HG03342 (cell line): ENCODE data around the gene TMEM273.

Source experiments
- ATAC-seq: cut with Tn5 transposase; IDR thresholded peaks from one replicate; pipeline ENCODE4 v1.9.1; 2021; ENCODE audit warnings: mild to moderate bottlenecking, moderate library complexity; ENCODE audit not compliant: unreplicated experiment

Gene TMEM273

GRCh38 chr10:49187950-49188761, at the start of gene TMEM273:
Gene TMEM273, minus strand, starts transcription at chr10:49188391. Its CDS starts 55 bp downstream, at chr10:49188336.
- peak; percentile 79 for ATAC-seq

GRCh38 chr10:49237985-49238384, 49.8 kb upstream of the TMEM273 start:
- ATAC-seq, result no peak

- no peak for ATAC-seq
These were observed 47.2 kb upstream of the TMEM273 start for GRCh38 chr10:49235392-49235791.

- ATAC-seq, result no peak
These were observed 43.1 kb upstream of the TMEM273 start for GRCh38 chr10:49231086-49231820.

- ATAC-seq, result no peak
These were observed 41.8 kb upstream of the TMEM273 start for GRCh38 chr10:49230004-49230403.

DNA sequence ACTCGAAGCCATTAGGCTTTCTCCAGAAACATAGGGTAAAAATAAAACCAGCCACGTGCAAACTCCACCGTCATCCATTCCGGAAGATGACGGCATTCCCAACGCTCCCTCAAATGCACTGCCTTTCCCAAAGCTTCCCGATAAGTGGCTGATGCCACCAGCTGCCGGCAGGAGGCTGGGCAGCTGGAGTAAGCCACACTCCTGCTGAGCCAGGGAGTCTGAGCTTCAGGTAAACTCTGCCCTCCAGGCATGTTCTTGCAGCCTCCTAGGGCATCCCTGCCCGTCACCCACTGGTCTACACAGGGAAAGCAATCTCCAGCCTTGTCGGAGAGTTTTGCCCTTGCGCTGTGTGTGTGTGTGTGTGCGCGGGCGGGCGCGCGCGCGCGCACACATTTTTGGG, 40.5 kb upstream of the TMEM273 start:
- no peak for ATAC-seq

DNA sequence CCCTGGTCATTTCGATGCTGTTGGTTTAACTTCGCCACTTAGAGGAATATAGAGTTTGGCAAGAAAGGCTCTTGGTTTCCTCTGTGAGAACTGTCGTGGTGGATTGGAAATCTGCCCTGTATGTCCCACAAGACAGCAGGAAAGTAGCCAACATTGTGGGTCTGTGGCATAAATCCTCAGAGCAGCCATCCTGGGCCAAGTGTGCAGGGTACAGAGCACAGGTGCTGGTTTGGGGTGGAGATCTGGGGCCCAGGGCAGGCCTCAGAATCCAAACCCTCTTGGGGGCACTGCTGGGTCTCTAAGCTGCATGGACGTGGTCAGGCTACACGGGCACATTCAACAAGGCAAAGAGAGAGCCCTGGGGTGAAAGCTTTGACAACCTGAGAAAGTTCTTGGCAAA, 39.2 kb upstream of the TMEM273 start:
- no peak for ATAC-seq

GRCh38 chr10:49226594-49226993, 38.4 kb upstream of the TMEM273 start:
- no peak for ATAC-seq

DNA sequence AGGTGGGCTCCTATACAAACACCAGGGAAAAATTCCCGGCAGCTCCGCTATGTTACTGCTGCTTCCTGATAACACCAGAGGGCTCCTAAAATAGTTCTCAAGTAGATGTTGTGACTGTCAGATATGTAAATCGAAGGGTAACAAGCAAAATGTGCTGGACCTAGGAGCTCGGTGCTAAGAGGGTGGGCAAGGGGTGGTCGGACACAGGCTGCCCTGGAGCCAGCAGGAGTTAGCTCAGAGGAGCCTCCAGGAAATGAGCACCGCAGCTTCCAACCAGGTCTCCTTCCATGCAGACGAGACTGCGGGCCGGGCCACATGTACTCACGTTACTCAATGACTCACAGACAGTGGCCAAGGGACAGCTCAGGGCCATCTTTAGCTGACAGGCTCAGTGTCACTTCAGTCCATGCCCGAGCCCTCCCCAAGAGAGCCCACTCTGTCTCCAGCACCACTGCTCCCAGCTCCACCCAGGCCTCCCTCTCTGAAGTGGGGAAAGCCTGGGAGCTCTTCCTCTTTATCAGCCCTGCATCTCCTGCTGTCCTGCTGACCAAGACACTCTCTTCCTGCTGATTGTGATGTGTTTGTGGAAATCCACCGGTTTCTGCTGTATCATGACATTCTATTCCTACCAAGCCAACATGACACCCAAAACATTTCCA, 37.2 kb upstream of the TMEM273 start:
- no peak for ATAC-seq

- no peak for ATAC-seq
These were observed 35.0 kb upstream of the TMEM273 start for GRCh38 chr10:49223205-49223604.

DNA sequence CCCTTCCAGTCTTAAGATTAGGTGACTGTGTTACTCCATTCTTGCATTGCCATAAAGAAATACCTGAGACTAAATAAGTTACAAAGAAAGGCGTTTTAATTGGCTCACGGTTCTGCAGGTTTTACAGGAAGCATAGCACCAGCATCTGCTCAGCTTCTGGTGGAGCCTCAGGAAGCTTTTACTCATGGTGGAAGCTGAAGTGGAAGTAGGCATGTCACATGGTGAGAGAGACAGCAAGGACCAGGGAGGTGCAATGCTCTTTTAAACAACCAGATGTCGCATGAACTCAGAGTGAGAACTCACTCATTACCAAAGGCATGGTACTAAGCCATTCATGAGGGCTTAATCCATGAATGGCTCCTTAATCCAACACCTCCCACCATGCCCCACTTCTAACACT, 34.0 kb upstream of the TMEM273 start:
- no peak for ATAC-seq

DNA sequence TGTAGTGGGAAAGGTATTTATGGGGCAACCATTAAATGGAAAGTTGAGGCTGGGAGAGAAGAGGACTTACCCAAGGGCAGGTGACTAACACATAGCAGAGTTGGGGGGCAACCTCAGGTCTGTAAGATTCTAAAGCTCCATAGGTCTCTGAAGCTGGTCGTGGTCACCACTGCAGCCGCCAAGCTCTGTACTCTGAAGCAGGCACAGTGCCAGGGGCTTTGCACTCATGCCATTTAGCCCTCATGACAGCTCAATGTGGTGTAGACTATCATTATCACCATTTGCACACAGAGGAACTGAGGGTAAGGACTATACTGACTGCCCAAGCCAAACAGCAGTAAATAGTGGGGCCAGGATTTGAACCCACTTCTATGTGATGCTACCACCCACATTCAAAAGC, 32.5 kb upstream of the TMEM273 start:
- ATAC-seq, result no peak

DNA sequence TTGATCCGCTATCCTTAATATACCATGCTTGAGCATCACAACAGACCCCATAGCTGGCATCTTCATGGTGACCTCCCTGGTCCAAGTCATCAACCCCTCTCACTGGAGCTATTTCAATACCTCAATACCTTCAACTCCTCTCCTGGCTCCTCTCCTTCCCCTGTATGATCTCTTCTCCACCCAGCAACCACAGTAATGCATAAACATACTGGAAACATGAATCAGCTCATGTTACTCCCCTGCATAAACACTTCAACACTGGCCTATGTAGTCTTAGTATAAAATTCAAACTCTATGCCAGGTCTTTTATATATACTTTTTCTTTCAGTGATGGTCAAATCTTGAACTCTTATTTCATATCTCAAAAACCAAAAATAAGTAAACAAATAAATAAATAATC, 31.8 kb upstream of the TMEM273 start:
- no peak for ATAC-seq

DNA sequence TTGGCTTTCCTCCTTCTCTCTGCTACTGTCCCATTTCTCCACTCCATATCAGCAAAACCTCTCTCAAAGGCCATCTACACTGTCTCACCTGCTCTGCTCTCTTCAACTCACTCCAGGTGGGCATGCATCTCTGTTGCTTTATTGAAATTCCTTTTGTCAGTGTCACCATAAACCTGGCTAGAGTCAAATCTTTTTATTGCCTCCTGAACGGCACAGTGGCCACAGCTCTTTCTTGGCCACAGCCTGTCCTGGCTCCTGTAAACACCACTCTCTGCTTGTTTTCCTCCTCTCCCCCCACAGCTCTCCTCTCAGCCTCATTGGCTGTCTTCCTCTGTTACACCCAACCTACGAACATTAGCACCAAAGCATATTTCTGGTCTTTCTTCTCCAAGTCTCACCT, 31.1 kb upstream of the TMEM273 start:
- ATAC-seq, result no peak

DNA sequence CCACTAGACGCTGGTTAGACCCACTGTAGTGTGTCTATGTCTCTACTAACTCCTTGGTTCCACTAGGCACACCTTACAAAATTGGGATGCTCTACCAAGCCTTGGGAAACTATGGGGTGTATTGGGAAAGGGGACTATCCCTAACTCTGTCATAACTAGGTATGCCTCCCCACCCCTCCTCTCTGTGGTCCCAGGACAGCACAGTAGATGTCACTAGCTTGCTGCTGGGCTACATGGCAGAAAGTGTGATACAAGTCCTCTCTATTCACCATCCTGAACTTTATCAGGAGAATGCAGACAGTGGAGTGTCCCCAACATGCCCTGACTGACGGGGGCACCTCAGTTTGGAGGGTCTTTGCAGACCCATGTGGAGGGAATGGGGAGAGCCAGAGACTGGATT, 30.3 kb upstream of the TMEM273 start:
- no peak for ATAC-seq

DNA sequence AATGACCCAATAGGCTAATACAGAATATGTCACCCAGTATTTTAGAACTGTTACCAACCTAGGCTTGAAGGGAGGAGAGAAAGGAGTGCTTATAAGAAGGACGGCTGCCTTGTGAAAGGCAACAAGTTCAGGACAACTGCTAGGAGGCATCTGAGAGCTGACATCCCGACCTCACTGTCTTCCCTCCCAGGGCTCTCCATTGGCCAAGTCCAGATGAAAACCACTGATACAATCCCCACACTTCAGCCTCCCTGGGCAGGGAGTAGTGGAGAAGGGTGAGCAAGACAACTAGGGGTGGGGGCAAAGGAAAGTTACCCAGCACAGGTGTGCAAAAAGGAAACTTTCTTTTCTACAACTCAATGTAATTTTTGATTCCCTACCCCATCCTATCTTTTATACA, 29.5 kb upstream of the TMEM273 start:
- ATAC-seq, result no peak

GRCh38 chr10:49213211-49213610, 25.0 kb upstream of the TMEM273 start:
- no peak for ATAC-seq

- ATAC-seq, result no peak
These were observed 24.6 kb upstream of the TMEM273 start for GRCh38 chr10:49212783-49213182.

- ATAC-seq, result no peak
These were observed 23.9 kb upstream of the TMEM273 start for GRCh38 chr10:49212076-49212475.

GRCh38 chr10:49208996-49209395, 20.8 kb upstream of the TMEM273 start:
- ATAC-seq, result no peak

DNA sequence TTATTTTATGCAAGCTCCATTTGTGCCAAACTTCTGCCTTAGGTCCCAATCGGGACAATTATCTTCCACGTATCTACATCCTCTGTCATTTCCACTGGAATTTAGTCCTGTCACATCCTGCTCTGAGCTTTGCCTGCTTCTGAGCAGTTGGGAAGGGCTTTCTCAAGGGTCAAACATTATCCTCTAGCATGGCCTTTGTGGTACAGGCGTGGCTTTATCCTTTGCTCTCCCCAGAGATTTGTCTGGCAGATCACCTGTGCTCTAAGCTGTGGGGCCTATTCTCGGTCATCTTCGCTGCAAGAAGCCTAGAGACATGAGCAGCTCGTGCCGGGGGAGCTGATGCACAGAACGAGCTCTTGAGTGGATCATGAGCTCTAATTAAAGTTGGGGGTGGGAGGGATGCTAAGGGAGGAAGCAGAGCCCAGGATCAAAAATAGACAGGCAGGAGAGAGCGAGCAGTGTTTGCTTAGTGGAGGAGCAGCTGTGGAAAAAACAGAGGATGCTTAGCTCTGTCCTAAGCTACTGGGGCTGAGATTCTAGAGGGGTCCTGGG, 19.8 kb upstream of the TMEM273 start:
- ATAC-seq, result no peak

- ATAC-seq, result no peak
These were observed 18.9 kb upstream of the TMEM273 start for GRCh38 chr10:49207113-49207512.
